ENCODE results near the gene KRTAP21-2. TPM values are rescaled to one million over a fixed set of nuclear protein-coding genes. Genes with fewer than 3 reads are reported as not detected.

The KRTAP21-2 gene
- total RNA-seq, 1 experiment from 2014 or later: not detected

- ChIA-PET CTCF (no interaction called here), RAD21 (ENCODE audit: low non-redundant PET in 1 of 2, low total read pairs in 2 of 2, uncharacterized antibody in 2 of 2, unreplicated experiment in 2 of 2) (no interaction called here), POLR2A (no interaction called here)
- DNase-seq (ENCODE audit: low read depth, low spot score): no peak
- no peak for ATAC-seq
- no peaks in the 10 kb centered on the region for H4K20me1 ChIP-seq (ENCODE audit: insufficient read depth)
- no peak overlapping the region for H3K4me2 ChIP-seq (ENCODE audit: low read length)
- H3K27me3 ChIP-seq (ENCODE audit: insufficient read depth, low read length): no peaks in the 10 kb centered on the region
- peaks cover 0 to 7% of the 10 kb centered on the region in 2 experiments; a peak in 1 of 4 replicates for H3K9me3 ChIP-seq (ENCODE audit: control insufficient read depth in 1 of 2, insufficient read depth in 1 of 2, low read depth in 1 of 2, low read length in 2 of 2)
- TF ChIP-seq CTCF (IDR thresholded peaks at IDR 0.05 in 2 of 3, conservative IDR thresholded peaks at IDR 0.05 in 1 of 3; ENCODE audit: borderline replicate concordance in 1 of 3, insufficient read depth in 1 of 3, low read depth in 2 of 3, low read length in 2 of 3): no peak
- TF ChIP-seq REST (IDR thresholded peaks at IDR 0.05; ENCODE audit: low read depth): no peak
- TF ChIP-seq TCF7L2 (IDR thresholded peaks at IDR 0.05; ENCODE audit: borderline replicate concordance, extremely low read depth, insufficient read depth, insufficient read length): no peak
- TF ChIP-seq YY1 (IDR thresholded peaks at IDR 0.05; ENCODE audit: extremely low read depth, insufficient replicate concordance, low read depth, low read length): no peak
- TF ChIP-seq CBX3 (IDR thresholded peaks at IDR 0.05; ENCODE audit: low read depth): no peak
- TF ChIP-seq FOSL1 (IDR thresholded peaks at IDR 0.05; ENCODE audit: low read depth): no peak
- TF ChIP-seq POLR2AphosphoS5 (IDR thresholded peaks at IDR 0.05; ENCODE audit: low read depth, low read length): no peak
- no peak for TF ChIP-seq ZBTB33 (IDR thresholded peaks at IDR 0.05; ENCODE audit: extremely low read depth, insufficient replicate concordance, low read length)
- no peak for TF ChIP-seq ZNF274 (IDR thresholded peaks at IDR 0.05; ENCODE audit: low read depth, low read length)
- no peak for TF ChIP-seq SIN3A (IDR thresholded peaks at IDR 0.05; ENCODE audit: low read depth)
- H2AFZ ChIP-seq (ENCODE audit: low read depth, low read length, poor library complexity, severe bottlenecking): no peak overlapping the region
- BruUV-seq (replicated peaks): no TSS peak
- no peak overlapping the region for H3K4me3 ChIP-seq (replicated peaks in 1 of 2; ENCODE audit: low read depth in 1 of 2, low read length in 2 of 2)
- H3K9me2 ChIP-seq (ENCODE audit: insufficient read depth): no peaks in the 10 kb centered on the region
- no peaks in the 10 kb centered on the region for H3K79me2 ChIP-seq (ENCODE audit: insufficient read depth, low read length)
- H3K9ac ChIP-seq (ENCODE audit: low read length): no peak overlapping the region
- intact Hi-C loops (cut with micrococcal nuclease): no loop called here
- H3K4me1 ChIP-seq (ENCODE audit: control insufficient read depth in 1 of 2, insufficient read depth in 2 of 2, low read length in 2 of 2): no peaks in the 10 kb centered on the region
- H3K36me3 ChIP-seq (ENCODE audit: control insufficient read depth in 1 of 2, insufficient read depth in 2 of 2, low read length in 2 of 2): no peaks in the 10 kb centered on the region
- no peak overlapping the region for H3K27ac ChIP-seq (ENCODE audit: low read depth, low read length)
These were observed 39.6 kb downstream of the KRTAP21-2 start for GRCh38 chr21:30707409-30707808.

Measured in HCT116 (cell line).